ENCODE measurements around the gene SLC48A1.

GRCh38 chr12:47803191-47803875 lies 30.3 kb downstream of the SLC48A1 start:
- TF ChIP-seq POLR2AphosphoS5 (IDR thresholded peaks at IDR 0.05; ENCODE audit: borderline replicate concordance, low read depth, low read length) = no peak
- TF ChIP-seq EZH2 (IDR thresholded peaks at IDR 0.05) = no peak
